HCEC 1CT (cell line): ENCODE results near the gene SLC6A13.

ENCODE experiments used
- DNase-seq: peaks from one replicate; pipeline ENCODE4 v3.0.0-alpha.2; 2017

The SLC6A13 gene

GRCh38 chr12:213527-213932, 49.1 kb downstream of the SLC6A13 start:
- DNase-seq, result no peak

- no peak for DNase-seq
Observed at GRCh38 chr12:212715-213526, 49.7 kb downstream of the SLC6A13 start.

GRCh38 chr12:212415-212714, 50.3 kb downstream of the SLC6A13 start:
- no peak for DNase-seq

- no peak for DNase-seq
Observed at GRCh38 chr12:211639-212414, 50.8 kb downstream of the SLC6A13 start.

- DNase-seq, result no peak
Observed at GRCh38 chr12:211142-211465, 51.5 kb downstream of the SLC6A13 start.

GRCh38 chr12:210277-211141, 52.1 kb downstream of the SLC6A13 start:
- DNase-seq, result no peak

- no peak for DNase-seq
Observed at GRCh38 chr12:209851-210250, 52.8 kb downstream of the SLC6A13 start.

- DNase-seq, result no peak
Observed at GRCh38 chr12:209246-209645, 53.4 kb downstream of the SLC6A13 start.

GRCh38 chr12:208813-209212, 53.8 kb downstream of the SLC6A13 start:
- DNase-seq, result no peak

- DNase-seq, result no peak
Observed at GRCh38 chr12:207804-208203, 54.8 kb downstream of the SLC6A13 start.

GRCh38 chr12:206746-207440, 55.7 kb downstream of the SLC6A13 start:
- no peak for DNase-seq

GRCh38 chr12:205026-205425, 57.6 kb downstream of the SLC6A13 start:
- DNase-seq, result no peak

GRCh38 chr12:204261-204678, 58.4 kb downstream of the SLC6A13 start:
- no peak for DNase-seq

- DNase-seq, result no peak
Observed at GRCh38 chr12:203462-204260, 59.0 kb downstream of the SLC6A13 start.

- no peak for DNase-seq
Observed at GRCh38 chr12:203074-203461, 59.6 kb downstream of the SLC6A13 start.

- DNase-seq, result no peak
Observed at GRCh38 chr12:202081-202731, 60.4 kb downstream of the SLC6A13 start.

- DNase-seq, result no peak
Observed at GRCh38 chr12:201361-201760, 61.3 kb downstream of the SLC6A13 start.

- DNase-seq, result no peak
Observed at GRCh38 chr12:198705-199104, 63.9 kb downstream of the SLC6A13 start.

GRCh38 chr12:197911-198695, 64.5 kb downstream of the SLC6A13 start:
- DNase-seq, result no peak

- DNase-seq, result no peak
Observed at GRCh38 chr12:197347-197746, 65.3 kb downstream of the SLC6A13 start.

GRCh38 chr12:196436-196835, 66.2 kb downstream of the SLC6A13 start:
- no peak for DNase-seq
